HEK293T (cell line): ENCODE data around the gene NKX1-1.

ENCODE experiments used
- BHLHE40 ChIP-seq: fragments of 450-650 bp; IDR thresholded peaks from 2 replicates; pipeline ENCODE4 v1.6.1; 2016; ENCODE audit warnings: mild to moderate bottlenecking, moderate library complexity, borderline replicate concordance
- ELF4 ChIP-seq: fragments of 450-650 bp; IDR thresholded peaks from 2 replicates; pipeline ENCODE4 v1.6.1; 2017; ENCODE audit warnings: antibody characterized with exemption
- FOXA1 ChIP-seq: fragments of 450-650 bp; IDR thresholded peaks from 2 replicates; pipeline ENCODE4 v1.6.1; 2016; ENCODE audit warnings: mild to moderate bottlenecking
- FOXK2 ChIP-seq: fragments of 450-650 bp; IDR thresholded peaks from 2 replicates; pipeline ENCODE4 v1.6.1; 2016; ENCODE audit warnings: mild to moderate bottlenecking
- FOXM1 ChIP-seq: fragments of 450-650 bp; IDR thresholded peaks from 2 replicates; pipeline ENCODE4 v1.6.1; 2017; ENCODE audit warnings: mild to moderate bottlenecking, borderline replicate concordance
- HDGF ChIP-seq: fragments of 450-650 bp; IDR thresholded peaks from 2 replicates; pipeline ENCODE4 v1.6.1; 2017; ENCODE audit warnings: antibody characterized with exemption, borderline replicate concordance
- L3MBTL2 ChIP-seq: fragments of 450-650 bp; conservative IDR thresholded peaks from 2 replicates; pipeline ENCODE4 v1.6.1; 2016; ENCODE audit warnings: mild to moderate bottlenecking
- SP1 ChIP-seq: fragments of 450-650 bp; IDR thresholded peaks from 2 replicates; pipeline ENCODE4 v1.6.1; 2017
- SUZ12 ChIP-seq: fragments of 450-650 bp; IDR thresholded peaks from 2 replicates; pipeline ENCODE4 v1.6.1; 2016; ENCODE audit warnings: mild to moderate bottlenecking
- TARDBP ChIP-seq: fragments of 450-650 bp; IDR thresholded peaks from 2 replicates; pipeline ENCODE4 v1.6.1; 2016
- ZNF384 ChIP-seq: fragments of 450-650 bp; IDR thresholded peaks from 2 replicates; pipeline ENCODE4 v1.6.1; 2016
- TF ChIP-seq, protein P1 (sequence below): fragments of 450-650 bp; IDR thresholded peaks from 2 replicates; pipeline ENCODE4 v1.6.1; 2016

DNA sequence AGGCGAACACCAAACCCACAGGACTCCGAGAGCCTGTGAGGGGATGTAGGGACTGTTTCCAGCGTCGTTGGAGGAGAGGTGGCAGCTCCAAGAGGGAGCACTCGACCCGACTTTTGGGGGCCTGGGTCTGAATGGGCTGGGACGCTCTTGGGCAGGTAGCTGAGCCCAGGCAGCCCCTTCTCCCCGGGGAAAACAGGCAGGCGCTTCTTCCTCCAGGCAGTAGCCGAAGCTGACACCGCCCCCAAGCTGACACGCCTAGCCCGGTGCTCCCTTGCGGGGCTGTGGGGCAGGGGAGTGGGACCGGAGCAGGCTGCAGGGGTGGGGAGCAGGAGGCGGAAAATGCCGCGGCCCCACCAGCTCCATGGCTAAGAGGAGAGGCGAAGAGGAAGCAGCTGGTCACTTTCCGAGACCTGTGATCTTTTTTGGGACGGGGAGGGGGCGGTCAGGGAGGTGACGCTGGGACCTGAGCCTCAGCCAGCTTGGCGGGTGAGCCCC is 4.2 kb downstream of the NKX1-1 start:
- TF ChIP-seq FOXA1 (no peak), SUZ12 (no peak), BHLHE40 (no peak), ELF4 (no peak), TARDBP (no peak), SP1 (no peak), FOXM1 (no peak), FOXK2 (no peak), L3MBTL2 (no peak), HDGF (no peak), ZNF384 (no peak)
- TF ChIP-seq, protein P1, sequence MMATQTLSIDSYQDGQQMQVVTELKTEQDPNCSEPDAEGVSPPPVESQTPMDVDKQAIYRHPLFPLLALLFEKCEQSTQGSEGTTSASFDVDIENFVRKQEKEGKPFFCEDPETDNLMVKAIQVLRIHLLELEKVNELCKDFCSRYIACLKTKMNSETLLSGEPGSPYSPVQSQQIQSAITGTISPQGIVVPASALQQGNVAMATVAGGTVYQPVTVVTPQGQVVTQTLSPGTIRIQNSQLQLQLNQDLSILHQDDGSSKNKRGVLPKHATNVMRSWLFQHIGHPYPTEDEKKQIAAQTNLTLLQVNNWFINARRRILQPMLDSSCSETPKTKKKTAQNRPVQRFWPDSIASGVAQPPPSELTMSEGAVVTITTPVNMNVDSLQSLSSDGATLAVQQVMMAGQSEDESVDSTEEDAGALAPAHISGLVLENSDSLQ = no peak
